ENCODE results near the gene UPF1. TPM values are rescaled to one million over a fixed set of nuclear protein-coding genes. Genes with fewer than 3 reads are reported as not detected.
"Not testable (repeated sequence)": the region's sequence is repeated elsewhere in the genome, so short reads cannot be mapped to it uniquely, and the experiment has no call there.

The UPF1 gene
- total RNA-seq, 1 experiment from 2014 or later: 32.4 TPM

- DNase-seq (ENCODE audit: low read depth): no peak
Measured at GRCh38 chr19:18799389-18799970, 32.3 kb upstream of the UPF1 start.

GRCh38 chr19:18800079-18800478, 31.7 kb upstream of the UPF1 start:
- DNase-seq (ENCODE audit: low read depth): no peak

- DNase-seq (ENCODE audit: low read depth): no peak
Measured at GRCh38 chr19:18800636-18801035, 31.1 kb upstream of the UPF1 start.

GRCh38 chr19:18802354-18802753, 29.4 kb upstream of the UPF1 start:
- no peak for DNase-seq (ENCODE audit: low read depth)

- no peak for DNase-seq (ENCODE audit: low read depth)
Measured at GRCh38 chr19:18803550-18804138, 28.1 kb upstream of the UPF1 start.

GRCh38 chr19:18804139-18804601, 27.6 kb upstream of the UPF1 start:
- no peak for DNase-seq (ENCODE audit: low read depth)

GRCh38 chr19:18804643-18805042, 27.1 kb upstream of the UPF1 start:
- no peak for DNase-seq (ENCODE audit: low read depth)

- DNase-seq (ENCODE audit: low read depth): no peak
Measured at GRCh38 chr19:18807861-18808331, 23.9 kb upstream of the UPF1 start.

- peak; percentile 69 for DNase-seq (ENCODE audit: low read depth)
Measured at GRCh38 chr19:18809149-18809868, 22.4 kb upstream of the UPF1 start.

GRCh38 chr19:18811638-18812037, 20.1 kb upstream of the UPF1 start:
- not testable (repeated sequence) for DNase-seq (ENCODE audit: low read depth)

- peak; percentile 38 for DNase-seq (ENCODE audit: low read depth)
Measured at GRCh38 chr19:18814063-18814462, 17.7 kb upstream of the UPF1 start.

- DNase-seq (ENCODE audit: low read depth): peak; percentile 35
Measured at GRCh38 chr19:18815673-18816072, 16.1 kb upstream of the UPF1 start.

- DNase-seq (ENCODE audit: low read depth): not testable (repeated sequence)
Measured at GRCh38 chr19:18816645-18817044, 15.1 kb upstream of the UPF1 start.

- no peak for DNase-seq (ENCODE audit: low read depth)
Measured at GRCh38 chr19:18817574-18817973, 14.2 kb upstream of the UPF1 start.

- DNase-seq (ENCODE audit: low read depth): no peak
Measured at GRCh38 chr19:18828786-18829185, 3.0 kb upstream of the UPF1 start.

GRCh38 chr19:18830488-18830887, 1.3 kb upstream of the UPF1 start:
- no peak for DNase-seq (ENCODE audit: low read depth)

- DNase-seq (ENCODE audit: low read depth): peak; percentile 29
Measured at GRCh38 chr19:18832306-18833140, 764 bp downstream of the UPF1 start.

GRCh38 chr19:18833141-18833476, 1.4 kb downstream of the UPF1 start:
- DNase-seq (ENCODE audit: low read depth): no peak

GRCh38 chr19:18833849-18834643, 2.3 kb downstream of the UPF1 start:
- DNase-seq (ENCODE audit: low read depth): peak; percentile 11

- no peak for DNase-seq (ENCODE audit: low read depth)
Measured at GRCh38 chr19:18834644-18834984, 2.9 kb downstream of the UPF1 start.

GRCh38 chr19:18839465-18840287, 7.9 kb downstream of the UPF1 start:
- no peak for DNase-seq (ENCODE audit: low read depth)

Measured in RPMI7951 (cell line).